Stimulated activated CD8-positive, alpha-beta memory T cell treated with anti-CD3 and anti-CD28 coated beads, Interleukin-2, amount 100 ng/mL, for 48 hours (primary cell): ENCODE data around the gene RAMP3.
"Not testable (repeated sequence)": the region's sequence is repeated elsewhere in the genome, so short reads cannot be mapped to it uniquely, and the experiment has no call there.

ENCODE experiments used
- DNase-seq, 2 donors: peaks; one replicate each; pipeline ENCODE4 v3.0.0-alpha.2; 2020; ENCODE audit warnings: low read depth in 2 of 2

RAMP3 gene

DNA sequence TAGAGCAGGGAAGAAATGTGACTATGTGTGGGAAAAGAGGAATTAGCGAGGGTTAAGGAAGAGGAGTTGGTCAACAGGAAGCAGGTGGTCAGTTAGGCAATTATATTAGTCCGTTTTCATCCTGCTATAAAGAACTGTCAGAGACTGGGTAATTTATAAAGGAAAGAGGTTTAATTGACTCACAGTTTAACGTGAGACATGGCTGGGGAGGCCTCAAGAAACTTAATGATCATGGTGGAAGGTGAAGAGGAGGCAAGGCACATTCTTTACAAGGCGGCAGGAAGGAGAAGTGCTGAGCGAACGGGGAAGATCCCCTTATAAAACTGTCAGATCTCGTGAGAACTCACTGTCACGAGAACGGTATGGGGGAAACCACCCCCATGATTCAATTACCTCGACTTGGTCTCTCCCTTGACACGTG lies 35.0 kb downstream of the RAMP3 start:
- DNase-seq: no peak

DNA sequence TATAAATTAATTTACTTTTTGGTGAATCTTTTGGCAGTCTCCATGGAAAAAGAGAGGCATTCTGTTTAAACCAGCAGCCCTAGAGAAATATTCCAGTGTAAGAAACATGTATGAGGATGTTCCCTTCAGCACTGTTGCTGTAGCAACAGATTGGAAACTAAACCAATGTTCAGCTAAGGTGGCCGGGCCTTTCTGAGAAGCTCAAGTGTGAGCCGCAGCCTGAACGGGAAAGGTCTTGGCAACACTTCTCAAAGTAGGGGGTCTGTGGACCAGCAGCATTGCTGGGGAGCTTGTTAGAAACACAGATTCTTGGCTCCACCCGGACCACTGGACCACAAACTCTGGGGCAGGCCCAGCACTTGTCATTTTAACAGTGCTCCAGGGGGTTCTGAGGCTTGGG lies 36.2 kb downstream of the RAMP3 start:
- no peak for DNase-seq

DNA sequence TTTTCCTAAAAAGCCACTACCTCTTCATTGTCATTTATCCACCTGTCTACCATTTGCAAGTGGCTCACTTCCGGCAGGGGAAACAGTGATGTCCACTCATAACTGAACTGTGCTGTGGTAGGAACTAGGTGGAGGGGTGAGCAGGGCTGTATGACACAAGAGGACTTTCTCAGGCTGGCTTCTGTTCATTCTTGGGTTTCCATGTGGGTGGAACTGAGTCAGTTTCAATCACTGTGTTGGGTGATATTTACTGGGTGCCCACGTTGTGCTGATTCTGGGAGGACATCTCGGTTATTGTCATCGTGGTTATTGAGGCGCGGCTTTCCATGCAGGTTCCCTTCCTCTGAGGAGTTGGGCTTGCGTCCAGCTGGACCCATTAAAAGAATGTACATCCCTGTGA lies 38.8 kb downstream of the RAMP3 start:
- peak; percentile 46 to 50 for DNase-seq

DNA sequence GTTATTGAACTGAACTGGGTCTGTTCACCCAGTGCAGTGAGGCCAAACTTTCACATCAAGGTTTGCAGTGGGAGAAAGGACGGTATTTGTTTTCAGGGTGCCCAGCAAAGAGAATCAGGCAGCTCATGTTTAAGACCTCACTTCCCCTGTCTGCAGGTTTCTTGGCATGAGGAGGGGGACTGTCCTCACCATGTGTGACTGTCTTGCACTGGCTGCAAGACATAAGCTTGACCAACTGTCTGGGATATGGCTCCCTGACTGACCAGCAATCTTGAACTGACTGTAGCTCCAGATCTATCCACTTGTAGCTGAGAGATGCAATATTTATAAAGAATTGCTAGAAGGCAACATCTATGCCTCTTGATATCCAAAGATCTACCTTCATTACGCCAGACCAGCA lies 39.9 kb downstream of the RAMP3 start:
- no peak for DNase-seq

DNA sequence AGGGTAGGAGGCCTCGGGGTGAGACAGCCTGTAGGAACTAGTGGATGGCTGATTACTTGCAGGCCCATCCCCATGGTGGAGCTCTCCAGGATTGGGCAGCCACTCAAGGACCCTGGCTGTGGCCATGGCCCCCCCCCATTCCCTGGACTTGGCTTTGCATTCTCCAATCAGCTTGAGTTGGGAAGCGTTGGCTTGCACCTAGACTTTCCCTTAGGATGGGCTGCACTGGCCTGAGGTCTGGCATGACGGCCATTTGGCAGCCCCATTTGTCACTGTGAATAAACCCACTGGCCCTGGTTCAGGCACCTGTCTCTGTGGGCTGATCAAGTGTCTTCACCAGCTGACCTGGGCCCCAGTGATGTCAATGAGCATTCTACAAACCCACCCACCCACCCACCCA lies 41.4 kb downstream of the RAMP3 start:
- DNase-seq: no peak

DNA sequence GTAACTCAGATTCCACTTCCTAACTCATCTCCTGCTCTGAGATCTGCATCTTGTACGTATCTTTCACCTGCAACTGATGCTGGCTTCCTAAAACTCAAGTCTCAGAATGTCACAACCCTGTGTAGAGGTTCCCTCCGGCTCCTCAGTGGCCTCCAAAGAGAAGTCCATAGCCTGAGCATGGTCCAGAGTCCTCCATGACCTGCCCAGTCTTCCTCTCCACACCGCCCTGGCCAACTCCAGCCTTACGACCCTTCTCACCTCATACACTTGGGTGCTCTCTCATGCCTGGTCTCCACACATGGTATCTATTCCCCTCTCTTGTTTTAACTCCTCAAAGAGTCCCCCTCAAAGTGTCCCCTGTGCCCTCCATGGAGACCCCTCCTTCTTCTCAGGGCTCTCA lies 41.9 kb downstream of the RAMP3 start:
- no peak for DNase-seq

DNA sequence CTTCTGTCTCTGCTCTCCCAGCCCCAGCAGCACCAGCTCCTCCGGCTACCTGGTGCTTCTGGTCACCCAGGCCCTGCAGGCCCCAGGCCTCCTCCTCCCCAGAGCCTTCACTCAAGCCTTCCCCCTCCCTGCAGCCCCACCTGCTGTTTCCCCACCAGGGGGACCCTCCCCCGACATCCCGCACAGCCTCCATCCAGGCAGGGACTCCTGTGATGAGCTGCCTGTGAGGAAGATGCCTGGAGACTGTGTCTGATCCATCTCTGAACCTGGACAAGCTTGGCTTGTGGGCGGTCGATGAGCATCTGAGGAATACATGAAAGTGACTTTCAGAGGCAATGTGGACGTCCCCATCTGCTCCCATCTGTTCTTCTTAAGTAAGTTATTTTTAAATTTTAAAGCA lies 45.0 kb downstream of the RAMP3 start:
- DNase-seq: no peak

DNA sequence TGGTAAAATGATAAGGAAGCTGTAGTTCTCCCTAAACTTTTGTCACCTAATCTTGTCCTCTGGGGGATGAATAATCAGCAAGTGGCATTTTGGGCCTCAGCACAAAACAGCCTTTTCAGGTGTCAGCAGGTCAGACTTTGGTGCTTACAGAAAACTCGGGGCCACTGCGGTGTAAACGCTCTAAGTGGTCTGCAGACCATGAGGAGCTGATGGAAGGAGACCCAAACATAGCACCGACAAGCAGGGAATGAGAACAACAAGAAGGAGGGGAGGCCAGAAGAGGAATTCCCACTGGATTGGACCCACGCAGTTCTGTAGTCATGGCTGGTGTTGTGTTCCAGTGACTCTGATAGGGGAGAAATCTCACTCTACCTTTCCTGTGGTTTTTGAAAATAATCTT lies 45.4 kb downstream of the RAMP3 start:
- DNase-seq: no peak

DNA sequence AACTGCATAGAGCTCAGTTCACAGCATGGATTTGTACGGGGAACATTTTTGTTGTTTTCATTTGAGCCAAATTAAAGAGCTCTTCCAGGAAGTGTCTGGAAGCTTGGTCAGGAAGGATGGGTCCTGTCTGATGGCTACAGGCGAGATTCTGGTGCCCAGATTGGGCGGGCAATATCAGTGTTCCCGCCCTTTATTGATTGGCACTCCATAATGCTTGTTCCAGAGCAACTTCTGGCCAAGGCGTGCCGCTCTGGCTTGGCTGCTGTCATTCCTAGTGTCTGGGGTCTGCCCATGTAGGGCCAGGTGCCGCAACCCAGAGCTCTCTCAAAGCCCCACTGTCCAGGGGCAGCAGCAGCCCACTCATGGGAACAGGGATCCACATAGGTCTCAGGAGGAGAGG lies 45.9 kb downstream of the RAMP3 start:
- no peak for DNase-seq

DNA sequence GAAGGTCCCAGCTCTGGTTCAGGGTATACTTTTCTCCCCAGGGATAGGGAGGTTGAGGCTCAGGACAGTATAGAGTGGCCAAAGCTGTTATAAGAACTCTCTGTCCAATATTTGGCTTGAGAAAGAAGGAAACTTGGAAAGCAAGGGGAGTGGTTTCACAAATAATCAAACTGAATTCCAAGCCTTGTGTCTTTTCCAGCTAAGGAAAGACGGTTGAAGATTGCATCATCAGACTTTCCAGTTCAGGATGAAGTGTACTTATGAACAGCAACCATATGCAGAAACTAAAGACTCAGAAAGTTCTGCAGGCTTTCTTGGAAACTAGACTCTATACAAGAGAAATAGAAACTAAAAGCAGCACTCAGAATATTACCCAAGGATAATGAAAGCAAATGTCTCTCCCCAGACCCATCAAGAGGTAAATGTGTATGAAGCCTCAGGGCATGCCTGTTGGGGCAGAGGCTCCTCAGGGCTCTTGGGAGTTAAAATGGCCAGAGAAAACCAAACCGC lies 46.4 kb downstream of the RAMP3 start:
- DNase-seq: no peak

DNA sequence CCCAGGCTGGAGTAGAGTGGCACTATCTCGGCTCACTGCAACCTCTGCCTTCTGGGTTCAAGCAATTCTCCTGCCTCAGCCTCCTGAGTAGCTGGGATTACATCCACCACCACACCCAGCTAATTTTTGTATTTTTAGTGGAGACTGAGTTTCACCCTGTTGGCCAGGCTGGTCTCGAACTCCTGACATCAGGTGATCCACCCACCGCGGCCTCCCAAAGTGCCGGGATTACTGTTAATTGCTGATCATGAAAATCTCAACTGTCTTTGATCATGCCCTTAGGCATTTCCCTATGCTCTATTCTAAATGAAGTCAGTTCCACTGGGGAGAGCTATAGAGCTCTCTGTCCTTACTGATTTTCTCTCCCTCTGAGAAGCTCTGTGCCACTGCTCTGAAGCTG lies 48.7 kb downstream of the RAMP3 start:
- not testable (repeated sequence) for DNase-seq

DNA sequence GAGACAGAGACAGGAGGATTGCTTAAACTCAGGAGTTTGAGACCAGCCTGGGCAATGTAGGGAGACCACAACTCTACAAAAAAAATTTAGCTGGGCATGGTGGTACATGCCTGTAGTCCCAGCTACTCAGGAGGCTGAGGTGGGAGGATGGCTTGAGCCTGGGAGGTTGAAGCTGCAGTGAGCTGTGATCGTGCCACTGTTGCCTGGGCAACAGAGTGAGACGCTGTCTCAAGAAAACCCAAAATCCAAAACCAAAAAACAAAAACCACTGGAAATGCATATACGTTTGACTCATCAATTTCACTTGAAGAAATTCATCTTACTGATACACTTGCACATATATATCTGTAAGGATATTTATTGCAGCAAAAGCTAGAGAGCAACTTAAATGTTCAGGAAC lies 52.3 kb downstream of the RAMP3 start:
- DNase-seq: not testable (repeated sequence)

DNA sequence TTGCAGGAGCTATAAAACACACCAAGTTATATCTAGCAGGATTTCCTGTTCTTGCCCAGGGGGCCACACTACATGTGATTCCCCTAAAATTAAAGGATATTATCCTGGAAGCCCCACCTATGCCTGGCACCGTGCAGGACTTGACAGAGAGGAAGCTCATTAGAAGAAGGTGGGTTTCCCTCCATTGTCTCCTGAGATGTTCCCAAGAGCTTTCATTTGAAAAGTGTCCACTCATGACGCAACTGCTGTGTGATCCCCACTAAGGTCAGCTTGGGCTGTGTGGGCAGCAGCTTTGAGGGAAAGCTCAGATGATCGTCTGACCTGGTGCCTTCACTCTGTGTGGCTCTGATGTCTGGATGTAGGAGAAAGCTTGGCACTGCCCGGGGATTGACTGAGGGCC lies 53.5 kb downstream of the RAMP3 start:
- DNase-seq: no peak

DNA sequence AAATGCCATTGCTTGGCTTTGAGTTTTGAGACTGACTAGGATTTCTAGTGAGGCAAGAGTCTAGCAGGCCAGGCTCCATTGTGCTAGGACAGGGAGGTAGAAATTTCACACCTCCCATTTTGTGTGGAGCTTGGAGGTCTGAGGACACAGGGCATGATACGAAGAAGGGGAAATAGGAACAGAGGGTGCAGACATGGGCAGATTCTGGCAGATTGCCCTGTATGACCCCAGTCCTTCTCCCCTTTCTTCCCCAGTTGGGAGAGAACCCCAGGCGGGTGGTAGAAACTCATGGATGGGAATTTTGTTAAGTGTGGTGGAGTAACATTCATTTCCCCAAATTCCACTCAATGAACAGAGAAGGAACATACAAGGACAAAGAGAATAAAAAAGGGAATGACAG lies 54.4 kb downstream of the RAMP3 start:
- no peak for DNase-seq

DNA sequence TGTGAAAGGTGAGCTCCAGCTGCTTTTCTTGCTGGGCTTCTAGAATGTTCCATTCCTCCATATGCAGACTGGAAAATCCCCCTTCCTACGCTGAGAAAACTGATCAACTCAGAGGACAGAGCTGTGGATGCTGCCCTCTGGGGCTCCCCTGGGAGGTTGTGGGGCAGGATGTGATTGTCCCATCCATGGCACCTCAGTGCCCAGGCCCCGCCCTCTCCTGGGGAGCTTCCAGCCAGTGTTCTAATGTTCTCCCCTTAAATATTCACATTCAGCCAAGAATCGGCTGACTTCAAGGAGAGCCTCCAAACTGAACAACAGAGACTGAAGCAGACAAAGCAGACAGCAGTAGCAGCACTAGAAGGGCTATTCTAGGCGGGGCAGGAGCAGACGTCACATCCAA lies 55.0 kb downstream of the RAMP3 start:
- no peak for DNase-seq

DNA sequence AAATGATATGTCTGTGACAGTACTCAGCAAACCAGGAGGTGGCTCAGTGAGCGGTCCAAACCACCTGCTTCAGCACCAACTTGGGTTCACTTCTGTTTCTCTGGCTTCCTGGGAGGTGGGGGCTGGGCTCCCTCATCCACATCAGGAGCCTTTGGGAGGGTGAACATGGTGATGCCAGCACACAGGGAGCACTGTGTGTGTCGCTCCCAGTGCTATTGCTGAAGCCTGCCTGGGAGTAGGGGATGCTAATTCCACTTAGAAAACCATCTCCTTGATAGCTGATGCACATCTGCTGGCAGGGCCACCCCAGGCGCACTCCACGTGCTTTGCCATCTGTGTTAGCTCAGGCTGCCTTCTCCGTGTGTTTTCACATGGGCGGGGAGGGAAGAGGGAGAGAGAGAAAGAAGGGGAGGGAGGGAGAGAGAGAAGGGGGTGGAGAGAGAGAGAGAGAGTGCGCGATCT lies 58.0 kb downstream of the RAMP3 start:
- DNase-seq: no peak

DNA sequence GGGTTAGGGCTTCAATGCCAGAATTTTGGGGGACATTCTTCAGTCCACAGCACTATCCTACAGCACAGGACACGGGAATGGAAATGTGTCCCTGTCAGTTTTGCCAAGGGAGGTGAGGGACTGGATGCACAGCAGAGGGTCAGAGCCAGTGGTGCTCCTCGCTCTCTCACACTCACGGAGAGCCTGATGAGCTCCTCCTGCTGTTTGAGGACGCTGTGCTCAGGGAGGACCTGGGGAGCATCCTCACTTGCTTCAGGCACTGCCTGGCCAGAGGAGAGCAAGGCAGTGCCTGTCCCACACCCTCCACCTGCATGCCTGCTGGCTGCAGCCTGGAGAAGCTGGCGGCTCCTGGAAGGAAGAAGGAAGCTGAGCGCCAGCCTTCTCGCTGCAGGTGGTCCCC lies 58.6 kb downstream of the RAMP3 start:
- DNase-seq: no peak

DNA sequence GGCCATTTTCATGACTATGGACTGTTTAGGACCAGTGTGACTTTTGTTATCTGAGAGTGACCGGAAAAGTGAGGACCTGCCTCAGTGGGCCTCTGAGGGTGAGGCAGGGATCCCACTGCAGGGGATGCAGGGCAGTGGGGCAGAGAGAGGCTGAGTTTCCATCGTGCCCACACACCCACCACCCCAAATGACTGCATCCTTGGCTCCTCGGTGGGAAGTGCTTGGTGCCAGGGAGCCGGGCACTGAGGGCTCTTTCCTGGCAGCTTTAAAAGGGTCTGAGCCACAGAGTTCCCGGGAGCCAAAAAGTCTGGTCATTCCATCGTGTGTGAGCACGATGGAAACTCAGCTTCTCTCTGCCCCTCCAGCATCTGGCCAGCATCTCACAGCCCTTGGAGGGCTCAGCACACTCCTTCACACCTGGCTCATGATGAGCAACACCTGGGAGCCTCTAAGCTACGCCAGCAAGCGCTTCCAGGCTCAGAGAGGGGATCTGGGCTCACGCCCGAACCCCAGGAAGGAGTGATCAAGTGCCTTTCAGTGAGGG lies 59.1 kb downstream of the RAMP3 start:
- no peak for DNase-seq

DNA sequence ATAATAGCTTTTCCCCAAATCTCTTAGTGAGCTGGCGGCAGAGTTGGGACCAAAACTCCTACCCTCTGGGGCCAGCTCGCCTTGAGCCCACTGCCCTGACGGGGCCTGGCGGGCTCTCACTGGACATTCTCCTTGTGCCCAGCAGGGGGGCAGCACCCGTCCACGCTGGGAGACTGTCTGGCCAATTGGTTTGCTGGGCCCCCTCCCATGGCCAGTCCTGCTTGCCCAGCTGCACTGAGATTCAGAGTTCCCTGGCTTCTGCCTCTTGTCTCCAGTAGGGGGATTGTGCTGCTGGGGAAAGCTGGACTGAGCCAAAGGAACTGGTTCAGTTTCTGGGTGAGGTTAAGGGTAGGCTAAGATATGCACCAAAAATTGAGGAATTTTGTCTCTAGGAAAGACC lies 59.8 kb downstream of the RAMP3 start:
- DNase-seq: no peak

DNA sequence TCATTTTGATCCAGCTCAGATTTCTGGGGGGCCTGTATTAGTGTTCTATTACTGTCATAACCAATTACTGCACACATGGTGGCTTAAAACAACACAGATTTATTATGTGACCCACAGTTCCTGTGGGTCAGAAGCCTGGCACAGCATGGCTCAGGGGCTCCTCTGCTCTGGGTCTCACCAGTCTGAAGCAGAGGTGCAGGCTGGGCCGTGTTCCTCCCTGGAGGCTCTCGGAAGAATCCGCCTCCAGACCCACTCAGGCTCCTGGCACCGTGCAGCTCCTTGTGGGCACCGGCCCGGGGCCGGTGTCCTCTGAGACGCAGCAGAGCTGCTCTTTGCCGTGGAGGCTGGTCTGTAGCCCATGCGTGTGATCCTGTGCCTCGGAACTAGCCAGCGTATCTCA lies 61.5 kb downstream of the RAMP3 start:
- DNase-seq: no peak

DNA sequence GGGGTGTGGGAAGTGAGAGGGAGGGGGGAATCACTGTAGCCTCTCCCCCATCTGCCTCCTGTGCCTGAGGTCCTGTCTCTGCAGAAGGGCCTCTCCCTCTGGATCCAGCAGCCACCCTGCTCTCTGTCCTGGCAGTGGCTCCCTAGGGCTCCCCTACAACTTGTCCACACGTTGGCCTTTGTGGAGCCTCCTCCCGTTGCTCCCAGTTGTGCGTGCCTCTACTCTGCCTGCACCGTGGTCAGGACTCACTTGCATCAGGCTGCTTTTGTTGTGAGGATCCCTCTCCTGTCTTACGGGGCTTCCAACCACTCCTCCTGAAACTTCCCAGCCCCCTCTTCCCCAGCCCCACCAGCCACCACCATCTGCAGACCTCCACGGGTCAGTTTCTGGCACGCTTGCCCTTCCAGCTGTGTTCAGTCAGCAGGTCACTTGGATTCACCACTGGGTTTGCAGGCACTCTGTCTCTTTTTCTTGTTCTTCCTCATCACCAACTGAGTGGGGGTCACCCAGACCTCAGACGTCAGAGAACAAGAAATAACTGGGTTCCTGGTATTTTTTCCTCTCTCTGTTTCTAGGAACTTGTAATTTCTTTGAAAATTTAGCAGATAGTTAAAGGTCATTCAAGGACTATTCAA lies 62.3 kb downstream of the RAMP3 start:
- no peak for DNase-seq

DNA sequence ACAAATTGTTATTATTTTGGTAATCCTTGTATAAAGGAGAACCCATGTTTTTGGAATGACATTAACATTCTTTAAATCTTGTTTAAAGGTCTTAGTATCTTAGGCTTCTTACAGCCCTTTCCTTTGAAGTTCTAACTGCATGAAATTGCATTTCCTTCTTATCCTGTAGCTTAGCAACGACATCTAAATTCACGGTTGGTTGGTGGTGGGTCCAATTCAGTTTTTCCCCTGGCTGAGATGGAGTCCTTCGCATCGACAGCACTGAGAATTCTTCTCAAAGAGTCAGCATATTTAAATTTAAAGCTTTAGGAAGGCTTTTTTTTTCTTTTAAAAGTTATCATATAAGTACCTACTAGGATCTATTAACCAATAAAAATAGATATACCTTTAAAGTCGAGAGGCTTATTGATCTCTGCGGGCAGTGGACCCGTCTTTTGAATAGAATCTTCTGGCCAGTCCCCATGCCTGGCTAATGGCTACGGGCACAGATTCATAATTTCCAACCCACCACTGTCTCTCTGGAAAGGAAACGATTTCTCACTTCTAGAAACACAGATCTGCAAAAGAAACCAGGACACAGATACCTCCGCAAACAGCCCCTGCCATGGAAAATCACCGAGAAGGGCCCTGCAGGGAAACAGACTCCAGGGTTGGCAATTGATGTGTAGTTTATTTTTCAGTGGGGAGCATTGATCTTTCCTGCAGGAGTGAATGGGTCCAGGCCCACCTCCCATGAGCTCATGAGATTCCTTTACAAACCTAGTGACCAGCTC lies 63.4 kb downstream of the RAMP3 start:
- DNase-seq: no peak
